HCEC 1CT (cell line): ENCODE measurements around the gene MYDGF.

Source experiments
- DNase-seq: peaks from one replicate; pipeline ENCODE4 v3.0.0-alpha.2; 2017

MYDGF gene

GRCh38 chr19:4673726-4674125, 3.6 kb upstream of the MYDGF start:
- no peak for DNase-seq

DNA sequence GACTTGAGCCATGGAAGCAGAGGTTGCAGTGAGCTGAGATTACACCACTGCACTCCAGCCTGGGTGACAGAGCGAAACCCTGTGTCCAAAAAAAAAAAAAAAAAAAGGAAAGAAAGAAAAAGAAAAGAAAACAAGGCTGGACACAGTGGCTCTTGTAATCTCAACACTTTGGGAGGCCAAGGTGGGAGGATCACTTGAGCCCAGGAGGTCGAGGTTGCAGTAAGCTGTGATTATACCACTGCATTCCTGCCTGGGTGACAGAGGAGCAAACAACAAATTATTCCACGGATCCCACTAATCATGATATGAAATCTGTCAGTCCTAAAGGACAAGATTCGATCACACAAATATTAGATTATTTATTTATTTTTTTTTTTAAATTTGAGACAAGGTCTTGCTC, 3.1 kb upstream of the MYDGF start:
- DNase-seq = no peak

DNA sequence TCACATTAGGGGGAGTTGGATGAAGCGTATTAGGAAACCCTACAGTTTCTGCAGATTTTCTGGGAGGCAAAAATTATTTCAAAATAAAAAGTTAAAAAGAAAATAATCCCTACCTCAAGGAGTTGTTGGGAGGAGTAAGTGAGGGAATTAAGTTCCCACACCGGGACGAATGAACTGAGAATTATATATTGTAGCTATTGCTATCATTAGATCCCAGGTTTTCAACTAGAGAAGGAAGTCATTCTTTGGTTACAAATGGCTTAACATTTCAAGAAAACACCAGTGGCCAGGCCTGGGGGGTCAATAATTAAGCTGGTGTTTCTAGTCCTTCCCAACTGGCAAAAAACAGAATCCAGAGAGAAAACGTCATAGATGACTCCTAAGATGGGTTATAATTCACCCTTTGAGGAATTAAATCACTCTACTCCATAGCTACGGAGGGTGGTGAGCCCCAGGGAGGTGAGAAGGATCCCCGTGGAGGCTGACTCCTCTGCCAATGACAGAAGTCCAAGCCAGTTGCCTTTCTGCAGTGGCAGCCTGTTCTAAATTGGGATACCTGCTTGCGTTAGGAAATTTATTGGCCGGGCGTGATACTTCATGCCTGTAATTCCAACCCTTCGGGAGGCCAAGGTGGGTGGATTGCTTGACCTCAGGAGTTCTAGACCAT, 1.2 kb upstream of the MYDGF start:
- DNase-seq = no peak

GRCh38 chr19:4664642-4665041, 5.5 kb downstream of the MYDGF start:
- DNase-seq = no peak

DNA sequence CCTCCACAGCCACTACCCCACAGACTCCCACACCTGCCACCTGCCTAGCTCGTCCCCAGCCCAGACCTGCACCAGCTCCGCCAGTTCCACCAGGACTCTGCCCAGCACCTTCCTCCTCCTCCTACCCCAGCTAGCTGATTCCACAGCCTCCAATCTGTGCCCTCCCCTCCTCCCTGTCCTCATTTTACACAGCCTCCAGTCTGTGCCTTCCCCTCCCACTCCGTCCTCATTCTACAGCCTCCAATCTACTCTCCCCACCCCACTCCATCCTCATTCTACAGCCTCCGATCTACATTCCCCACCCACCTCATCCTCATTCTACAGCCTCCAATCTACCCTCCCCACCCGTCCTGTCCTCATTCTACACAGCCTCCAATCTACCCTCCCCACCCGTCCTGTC, 7.3 kb downstream of the MYDGF start:
- DNase-seq = no peak

GRCh38 chr19:4662020-4662695, 8.0 kb downstream of the MYDGF start:
- DNase-seq = no peak

DNA sequence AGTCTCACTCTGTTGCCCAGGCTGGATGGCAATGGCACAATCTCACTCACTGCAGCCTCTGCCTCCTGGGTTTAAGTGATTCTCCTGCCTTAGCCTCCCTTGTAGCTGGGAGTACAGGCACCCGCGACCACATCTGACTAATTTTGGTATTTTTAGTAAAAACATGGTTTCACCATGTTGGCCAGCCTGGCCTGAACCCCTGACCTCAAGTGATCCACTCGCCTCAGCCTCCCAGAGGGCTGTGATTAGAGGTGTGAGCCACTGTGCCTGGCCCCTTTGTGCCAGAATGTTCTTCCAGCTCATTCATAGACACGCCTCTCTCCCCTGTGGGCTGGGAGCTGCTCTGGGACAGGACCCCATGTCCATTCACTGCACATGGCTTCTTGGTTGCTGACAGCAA, 9.1 kb downstream of the MYDGF start:
- DNase-seq = no peak

DNA sequence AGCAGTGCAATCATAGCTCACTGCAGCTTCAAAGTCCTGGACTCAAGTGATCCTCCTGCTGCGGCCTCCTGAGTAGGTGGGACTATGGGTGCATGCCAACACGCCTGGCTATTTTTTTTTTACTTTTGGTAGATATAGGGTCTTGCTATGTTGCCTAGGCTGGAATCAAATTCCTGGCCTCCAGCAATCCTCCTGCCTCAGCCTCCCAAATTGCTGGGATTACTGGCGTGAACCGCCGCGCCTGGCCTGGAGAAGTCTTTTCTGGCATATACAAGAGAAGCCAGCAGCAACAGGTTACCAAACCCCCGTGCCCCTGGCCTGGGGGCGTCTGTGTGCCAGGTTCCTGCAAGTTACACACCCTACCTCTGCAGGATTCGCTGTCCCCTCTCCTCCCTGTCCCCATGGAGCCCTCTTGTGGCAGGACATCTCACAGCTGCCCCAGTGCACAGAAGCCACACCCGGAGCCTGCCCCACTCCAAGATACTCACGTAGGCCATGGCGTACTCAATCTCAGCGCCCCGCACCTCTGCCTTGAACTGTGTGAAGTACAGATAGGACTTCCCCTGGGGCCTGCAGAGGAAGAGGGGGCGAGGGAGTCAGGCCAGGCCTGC, 9.9 kb downstream of the MYDGF start:
- no peak for DNase-seq

DNA sequence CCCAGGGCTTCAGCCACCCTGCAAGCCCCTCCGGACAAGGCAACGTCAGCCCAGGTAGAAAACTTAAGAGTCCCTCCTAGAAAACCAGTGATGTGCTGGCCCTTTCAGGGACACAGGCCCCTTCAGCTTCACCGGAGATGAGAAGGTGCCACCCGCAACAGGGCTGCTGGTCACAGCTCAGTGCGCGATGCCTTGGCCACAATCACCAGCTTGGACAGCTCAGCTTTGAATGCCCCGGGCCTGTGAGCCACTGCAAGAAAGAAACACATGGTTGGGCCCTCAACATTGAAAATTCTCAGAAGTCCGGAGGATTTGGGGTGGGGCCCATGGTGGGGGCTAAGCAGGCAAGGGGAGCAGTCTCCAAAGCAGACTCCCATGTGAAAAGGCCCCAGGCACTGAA, 12.3 kb downstream of the MYDGF start:
- DNase-seq = no peak

GRCh38 chr19:4657262-4657661, 12.9 kb downstream of the MYDGF start:
- no peak for DNase-seq

DNA sequence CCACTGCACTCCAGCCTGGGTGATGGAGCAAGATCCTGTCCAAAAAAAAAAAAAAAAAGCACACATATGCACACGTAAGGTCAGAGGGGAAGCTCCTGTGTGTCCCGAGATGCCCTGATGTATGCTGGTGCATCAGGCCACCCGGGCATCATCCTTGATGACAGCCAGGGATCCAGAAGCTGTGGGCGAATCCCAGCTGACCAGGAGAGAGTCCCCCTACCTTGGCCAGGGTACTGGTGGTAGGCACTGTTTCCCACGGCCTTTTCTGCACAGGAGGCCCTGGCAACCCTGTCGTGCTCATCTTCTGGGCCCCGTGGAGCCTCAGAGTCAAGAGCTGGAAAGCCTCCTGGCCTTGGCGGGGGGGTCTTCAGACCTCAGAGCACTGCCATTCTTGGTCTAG, 14.0 kb downstream of the MYDGF start:
- DNase-seq = no peak

DNA sequence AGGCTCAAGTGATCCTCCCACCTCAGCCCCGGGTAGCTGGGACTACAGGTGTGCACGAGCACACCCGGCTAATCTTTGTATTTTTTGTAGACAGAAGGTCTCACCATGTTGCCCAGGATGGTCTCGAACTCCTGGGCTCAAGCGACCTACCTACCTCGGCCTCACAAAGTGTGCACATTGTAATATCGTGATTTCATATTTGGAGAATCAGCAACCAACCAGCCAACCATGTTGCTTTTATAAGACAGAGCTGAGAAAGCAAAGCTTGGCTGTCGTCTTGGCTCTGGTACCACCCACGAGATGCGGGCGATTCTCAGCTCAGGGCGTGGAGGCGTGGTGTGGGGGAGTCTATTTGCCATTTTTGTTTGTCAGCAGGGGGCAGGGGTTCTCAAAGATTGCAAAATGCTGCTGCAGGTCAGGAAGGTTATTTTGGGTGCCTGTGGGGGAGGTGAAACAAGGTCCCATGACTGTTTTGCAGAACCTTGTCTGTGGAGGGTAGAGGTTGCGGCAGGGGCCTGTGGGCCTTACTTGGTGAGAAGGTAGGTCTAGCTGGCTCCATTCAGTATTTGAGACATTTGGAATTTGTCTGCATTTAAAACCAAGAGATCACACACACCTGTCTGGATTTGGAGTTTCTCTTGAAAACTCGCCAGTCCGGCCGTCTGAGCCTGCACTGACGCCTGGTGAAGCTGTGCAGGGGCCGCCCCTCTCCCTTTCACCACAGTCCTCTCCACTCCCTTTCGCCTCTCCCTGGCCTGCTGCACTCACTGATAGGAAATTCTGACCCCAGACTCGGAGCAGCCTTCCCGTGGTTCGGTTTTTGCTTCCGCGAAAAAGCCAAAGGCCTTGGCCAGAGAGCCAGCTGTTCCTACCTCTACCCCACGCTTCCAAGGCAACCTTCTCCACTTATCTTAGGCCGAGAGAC, 15.4 kb downstream of the MYDGF start:
- DNase-seq = no peak

DNA sequence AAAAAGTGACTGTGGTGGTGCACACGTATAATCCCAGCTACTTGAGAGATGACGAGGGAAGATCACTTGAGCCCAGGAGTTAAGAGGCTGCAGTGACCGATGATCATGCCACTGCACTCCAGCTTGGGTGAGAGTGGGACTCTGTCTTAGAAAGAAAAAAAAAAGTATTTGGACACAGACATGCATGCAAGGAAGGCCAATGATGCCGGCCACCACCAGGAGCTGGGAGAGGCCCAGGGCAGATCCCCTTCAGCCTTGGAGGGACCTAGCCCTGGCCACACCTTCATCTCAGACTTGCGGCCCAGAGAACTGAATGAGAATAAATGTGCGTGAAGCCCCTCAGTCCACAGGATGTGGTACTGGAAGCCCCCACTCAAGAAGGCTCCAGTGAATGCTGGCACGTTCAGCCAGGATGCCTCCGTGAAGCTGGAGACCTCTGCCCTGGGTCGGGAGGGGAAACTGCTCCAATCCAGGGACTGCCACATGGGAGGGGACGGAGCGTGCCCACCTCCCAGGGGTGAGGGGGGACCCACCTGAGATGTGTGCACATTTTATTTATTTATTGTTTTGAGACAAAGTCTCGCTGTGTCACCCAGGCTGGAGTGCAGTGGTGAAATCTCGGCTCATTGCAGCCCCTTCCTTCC, 16.2 kb downstream of the MYDGF start:
- DNase-seq = no peak

DNA sequence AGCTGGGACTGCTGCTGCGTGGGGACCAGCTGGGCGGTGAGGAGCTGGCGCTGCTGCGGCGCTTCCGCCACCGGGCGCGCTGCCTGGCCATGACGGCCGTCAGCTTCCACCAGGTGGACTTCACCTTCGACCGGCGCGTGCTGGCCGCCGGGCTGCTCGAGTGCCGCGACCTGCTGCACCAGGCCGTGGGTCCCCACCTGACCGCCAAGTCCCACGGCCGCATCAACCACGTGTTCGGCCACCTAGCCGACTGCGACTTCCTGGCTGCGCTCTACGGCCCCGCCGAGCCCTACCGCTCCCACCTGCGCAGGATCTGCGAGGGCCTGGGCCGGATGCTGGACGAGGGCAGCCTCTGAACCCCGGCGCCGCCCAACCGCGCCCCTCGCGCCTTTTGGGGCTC, 18.1 kb downstream of the MYDGF start:
- DNase-seq = no peak

GRCh38 chr19:4650159-4650558, 20.0 kb downstream of the MYDGF start:
- no peak for DNase-seq

- DNase-seq = no peak
These were observed 20.6 kb downstream of the MYDGF start for GRCh38 chr19:4649392-4650047.

- no peak for DNase-seq
These were observed 22.2 kb downstream of the MYDGF start for GRCh38 chr19:4647676-4648644.

- no peak for DNase-seq
These were observed 24.4 kb downstream of the MYDGF start for GRCh38 chr19:4645718-4646117.

GRCh38 chr19:4642625-4643024, 27.5 kb downstream of the MYDGF start:
- no peak for DNase-seq

GRCh38 chr19:4641132-4641531, 29.0 kb downstream of the MYDGF start:
- DNase-seq = no peak
